ENCODE results near the gene TNRC6A.
"Not testable (repeated sequence)": the region's sequence is repeated elsewhere in the genome, so short reads cannot be mapped to it uniquely, and the experiment has no call there.

The TNRC6A gene

GRCh38 chr16:24820522-24820921 lies 91.1 kb downstream of the TNRC6A start:
- DNase-seq, result no peak

GRCh38 chr16:24821129-24821528 lies 91.7 kb downstream of the TNRC6A start:
- no peak for DNase-seq

DNA sequence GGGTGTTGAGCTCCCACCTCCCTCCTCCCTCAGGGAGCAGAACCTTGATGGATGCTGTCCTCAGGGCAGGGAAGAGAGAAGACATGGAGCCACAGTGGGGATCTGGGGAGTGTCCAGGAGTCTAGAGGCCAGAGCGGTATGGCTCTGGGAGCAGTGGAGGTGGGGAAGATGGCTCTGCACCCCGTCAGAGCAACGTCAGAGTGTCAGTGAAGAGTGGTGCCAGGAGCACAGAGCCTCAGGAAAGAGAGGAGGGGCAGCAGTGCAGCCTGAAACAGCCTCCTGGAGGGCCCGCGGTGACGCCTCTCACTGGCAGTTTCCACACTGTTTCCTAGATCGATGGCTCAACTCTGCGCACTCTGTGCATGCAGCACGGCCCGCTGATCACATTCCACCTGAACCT lies 93.1 kb downstream of the TNRC6A start:
- no peak for DNase-seq

GRCh38 chr16:24822974-24823373 lies 93.5 kb downstream of the TNRC6A start:
- no peak for DNase-seq

DNA sequence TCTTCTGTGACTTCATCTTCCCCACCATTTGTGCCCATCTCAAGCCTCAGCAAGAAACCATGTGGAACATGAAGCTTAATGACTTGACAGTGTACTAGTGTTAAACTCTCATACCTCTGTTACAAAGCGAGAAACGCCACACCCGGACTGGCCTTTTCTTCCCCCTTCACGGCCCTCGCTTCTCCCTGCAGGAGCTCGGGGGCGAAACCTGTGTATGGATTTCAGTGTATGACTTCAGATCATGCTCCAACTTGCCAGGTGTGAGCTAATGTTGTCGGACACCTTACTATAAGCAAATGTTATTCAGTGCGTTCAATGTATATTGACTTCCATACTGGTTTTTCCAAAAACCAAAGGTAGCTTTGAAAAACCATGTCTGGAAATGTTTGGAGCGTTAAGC lies 96.2 kb downstream of the TNRC6A start:
- DNase-seq, result no peak

DNA sequence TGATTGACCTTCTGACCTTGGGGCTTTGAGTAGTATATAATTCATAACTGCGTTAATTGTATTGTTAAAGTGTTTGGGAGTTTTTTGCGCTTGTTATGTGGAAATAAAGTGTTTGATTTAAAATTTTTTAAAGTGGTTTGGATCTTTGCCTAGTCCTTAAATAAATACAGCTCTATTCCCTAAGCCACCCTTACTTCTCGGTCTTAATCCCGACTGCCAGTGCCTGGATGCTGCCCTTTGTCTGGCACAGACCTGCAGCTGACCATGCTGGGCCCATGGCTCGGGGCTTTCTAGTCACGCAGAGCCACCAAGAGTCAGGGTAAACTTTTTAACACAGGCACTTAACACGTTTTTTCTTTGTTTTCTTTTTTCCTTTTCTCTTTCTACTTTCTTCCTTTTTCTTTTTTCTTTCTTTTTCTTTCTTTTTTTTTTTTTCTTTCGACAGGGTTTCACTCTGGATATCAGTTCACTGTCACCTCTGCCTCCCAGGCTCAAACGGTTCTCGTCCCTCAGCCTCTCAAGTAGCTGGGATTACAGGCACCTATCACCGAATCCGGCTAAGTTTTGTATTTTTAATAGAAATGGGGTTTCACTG lies 96.7 kb downstream of the TNRC6A start:
- no peak for DNase-seq

- no peak for DNase-seq
These were observed 97.5 kb downstream of the TNRC6A start for GRCh38 chr16:24826817-24827566.

GRCh38 chr16:24829153-24829552 lies 99.7 kb downstream of the TNRC6A start:
- DNase-seq, result no peak

DNA sequence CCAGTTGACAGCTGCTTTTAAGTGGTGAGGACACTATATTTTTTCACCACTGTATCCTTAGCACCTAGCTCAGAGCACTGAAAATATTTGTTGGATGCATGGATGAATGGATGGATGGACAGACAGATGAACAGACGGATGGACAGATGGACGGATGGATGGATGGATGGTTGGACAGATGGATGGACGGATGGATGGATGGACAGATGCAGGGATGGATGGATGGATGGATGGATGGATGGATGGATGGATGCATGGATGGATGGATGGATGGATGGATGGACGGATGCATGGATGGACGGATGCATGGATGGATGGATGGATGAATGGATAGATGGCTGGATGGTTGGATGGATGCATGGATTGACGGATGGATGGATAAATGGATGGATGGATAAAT lies 103.9 kb downstream of the TNRC6A start:
- no peak for DNase-seq

GRCh38 chr16:24834459-24835335 lies 105.2 kb downstream of the TNRC6A start:
- DNase-seq, result no peak

DNA sequence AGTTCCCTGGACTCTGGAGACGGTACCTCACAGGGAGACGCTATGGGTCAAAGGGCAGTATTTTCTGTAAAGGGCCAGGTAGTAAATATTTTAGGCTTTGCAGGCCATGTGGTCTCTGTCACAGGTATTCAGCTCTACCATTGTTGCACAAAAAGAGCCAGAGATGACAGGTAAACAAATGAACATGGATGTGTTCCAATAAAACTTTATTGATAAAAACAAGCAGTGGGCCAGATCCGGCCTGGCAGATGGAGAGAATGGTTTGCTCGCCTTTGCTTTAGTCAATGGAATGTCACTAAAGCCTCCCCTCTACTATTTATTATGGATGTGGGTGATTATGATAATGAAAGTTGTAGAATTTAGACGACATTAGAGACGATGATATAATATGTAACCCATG lies 107.4 kb downstream of the TNRC6A start:
- DNase-seq, result no peak

- DNase-seq, result no peak
These were observed 108.5 kb downstream of the TNRC6A start for GRCh38 chr16:24837969-24838368.

GRCh38 chr16:24838554-24839266 lies 109.3 kb downstream of the TNRC6A start:
- DNase-seq, result no peak

DNA sequence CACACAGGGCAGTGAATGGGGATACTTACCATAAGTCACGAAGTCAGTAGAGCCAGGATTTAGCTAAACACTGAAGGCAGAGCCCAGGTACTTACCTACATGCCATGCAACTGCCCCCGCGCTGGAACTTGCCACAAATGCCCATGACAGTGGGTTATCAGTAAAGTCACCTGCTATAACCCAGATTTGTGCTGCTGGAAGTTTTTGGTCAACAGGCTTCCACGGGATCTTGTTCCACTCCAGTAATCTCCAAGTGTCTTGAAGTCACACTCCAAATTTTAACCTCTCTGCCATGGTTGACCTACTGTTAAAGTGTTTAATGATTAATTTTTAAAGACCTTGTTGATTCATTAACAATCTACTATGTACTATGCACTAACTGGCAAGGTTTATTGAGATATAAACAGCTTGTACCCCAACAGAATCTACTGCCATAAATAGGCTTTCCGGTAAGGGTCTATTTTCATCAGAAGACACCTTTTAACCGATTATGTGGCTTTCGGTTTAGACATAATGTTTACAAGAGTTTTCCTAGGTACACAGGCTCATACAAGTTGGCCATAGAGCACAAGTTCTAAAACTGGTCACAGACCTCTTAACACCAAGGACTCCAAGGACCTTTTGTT lies 110.0 kb downstream of the TNRC6A start:
- DNase-seq, result no peak

DNA sequence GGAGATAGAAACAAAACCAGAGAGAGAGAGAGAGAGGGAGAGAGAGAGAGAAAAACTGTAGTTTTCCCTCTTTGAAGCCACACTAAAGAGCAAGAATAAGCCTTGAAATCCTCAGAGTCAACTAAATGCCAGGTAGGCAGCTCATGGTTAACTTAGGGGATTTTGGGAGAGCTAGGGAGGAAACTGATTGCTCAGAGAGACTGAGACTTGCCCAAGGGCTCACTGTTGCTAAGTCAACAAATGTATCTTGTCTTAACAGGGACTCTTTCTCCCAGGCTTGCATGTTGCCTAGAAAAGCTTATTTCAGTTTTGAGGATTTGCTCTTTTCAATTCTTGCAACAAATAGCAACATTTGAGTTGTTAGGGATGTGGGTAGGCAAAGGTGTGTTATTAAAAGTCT lies 111.8 kb downstream of the TNRC6A start:
- DNase-seq, result no peak

DNA sequence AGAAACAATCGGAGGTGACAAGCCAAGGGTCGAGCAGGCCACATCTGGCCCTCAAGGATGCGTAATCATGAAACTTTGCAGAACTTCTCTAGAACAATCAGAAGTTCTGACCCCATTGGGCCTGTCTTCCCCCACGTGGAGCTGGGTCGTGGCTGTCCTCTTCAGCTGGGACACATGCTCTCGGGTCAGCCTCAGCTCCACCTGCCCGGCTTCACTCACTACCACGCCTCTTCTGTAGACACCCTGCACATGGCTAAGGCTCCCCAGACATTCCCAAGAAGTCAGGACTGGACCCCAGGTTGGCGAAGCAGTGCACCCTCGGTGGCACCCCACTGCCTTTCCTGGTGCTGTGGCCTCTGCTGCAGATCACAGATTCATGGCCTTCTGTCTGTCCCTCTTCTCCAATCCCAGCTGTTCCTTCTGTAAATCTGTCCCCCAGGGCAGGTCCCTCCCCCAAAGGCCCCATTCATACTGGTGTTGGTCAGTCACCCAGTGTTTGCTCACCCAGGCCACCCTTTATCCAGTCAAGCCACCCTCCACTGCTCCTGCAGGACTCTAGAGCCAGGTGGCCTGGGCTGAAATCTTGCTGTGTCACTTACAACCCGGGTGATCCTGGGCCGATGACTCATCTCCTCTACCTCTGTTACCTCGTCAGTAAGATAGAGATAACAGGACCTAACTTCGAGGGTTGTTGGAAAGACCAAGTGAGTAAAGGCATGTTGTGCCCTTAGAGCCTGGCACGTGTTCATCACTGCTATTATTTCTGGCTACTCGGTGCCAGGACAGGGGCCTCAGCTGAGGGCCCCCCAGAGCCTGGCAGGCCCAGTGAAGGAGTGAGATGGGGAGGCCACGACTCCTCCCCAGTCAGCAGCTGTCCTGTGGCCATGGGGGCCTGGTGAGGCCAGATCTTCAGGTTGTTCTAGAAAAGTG lies 114.9 kb downstream of the TNRC6A start:
- DNase-seq, result no peak

DNA sequence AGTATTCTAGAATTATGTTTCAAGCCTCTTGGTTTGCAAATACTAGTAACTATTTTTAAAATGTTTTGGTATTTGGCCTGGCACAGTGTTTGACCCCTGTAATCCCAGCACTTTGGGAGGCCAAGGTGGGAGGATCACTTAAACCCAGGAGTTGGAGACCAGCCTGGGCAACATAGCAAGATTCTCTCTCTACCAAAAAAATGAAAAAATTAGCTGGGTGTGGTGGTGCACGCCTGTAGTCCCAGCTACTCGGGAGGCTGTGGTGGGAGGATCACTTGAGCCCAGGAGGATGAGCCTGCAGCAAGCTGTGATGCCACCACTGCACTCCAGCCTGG lies 115.5 kb downstream of the TNRC6A start:
- DNase-seq, result not testable (repeated sequence)

GRCh38 chr16:24845726-24846547 lies 116.5 kb downstream of the TNRC6A start, which contains the start of gene SLC5A11:
Gene SLC5A11, plus strand, starts transcription at chr16:24845963. Its CDS starts 12,681 bp downstream, at chr16:24858644.
- DNase-seq, result no peak

DNA sequence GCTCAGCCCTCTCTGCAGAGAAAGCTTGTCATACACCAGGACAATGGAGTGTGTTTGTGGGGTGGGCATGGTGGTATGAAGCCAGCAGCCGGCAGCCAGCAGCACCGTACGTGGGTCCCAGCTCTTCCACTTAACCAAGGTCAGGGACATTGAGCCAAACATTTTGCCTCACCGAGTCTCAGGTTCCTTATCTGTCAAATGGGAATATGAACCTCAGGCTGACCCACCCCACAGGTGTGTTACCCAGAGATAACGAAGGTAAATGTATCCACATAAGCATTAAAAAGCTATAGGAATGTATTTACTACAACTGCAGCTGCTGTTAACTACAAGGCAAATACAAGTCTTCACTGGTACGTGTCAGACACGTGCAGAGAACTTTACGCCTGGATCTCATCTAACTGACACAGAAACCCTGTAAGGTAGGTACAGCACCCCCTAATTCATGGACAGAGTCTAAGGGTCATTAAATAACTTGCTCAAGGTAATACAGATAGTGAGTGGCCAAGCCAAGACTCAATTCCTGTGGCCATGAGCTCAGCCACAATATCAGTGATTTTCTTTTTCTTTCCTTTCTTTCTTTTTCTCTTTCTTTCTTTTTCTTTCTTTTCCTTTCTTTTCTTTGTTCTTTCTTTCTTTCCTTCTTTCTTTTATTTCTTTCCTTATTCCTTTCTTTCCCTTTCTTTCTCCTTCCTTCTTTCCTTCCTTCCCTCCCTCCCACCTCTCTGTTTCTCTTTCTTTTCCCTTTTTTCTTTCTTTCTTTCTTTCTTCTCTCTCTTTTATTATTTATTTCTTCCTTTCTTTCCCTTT lies 117.3 kb downstream of the TNRC6A start:
- no peak for DNase-seq

GRCh38 chr16:24847358-24847664 lies 117.9 kb downstream of the TNRC6A start:
- no peak for DNase-seq

Data from CD4-positive, alpha-beta T cell treated with Interleukin-15 for 1 hour (primary cell).